ENCODE measurements around the gene ASTL. TPM values are rescaled to one million over a fixed set of nuclear protein-coding genes. Genes with fewer than 3 reads are reported as not detected.
A peak's percentile ranks its signal among the peaks of the same experiment; 100 is the strongest.

ASTL gene
- polyA plus RNA-seq, 3 donors: 0.71 TPM; not detected in 2

GRCh38 chr2:96157649-96158553 lies 19.6 kb upstream of the ASTL start:
- peak overlapping the region; percentile 57 to 76 for H3K27ac ChIP-seq (ENCODE audit: low read depth in 1 of 2, low read length in 2 of 2)
- H3K79me2 ChIP-seq (ENCODE audit: insufficient read depth, low read length): no peaks in the 10 kb centered on the region
- H3K4me2 ChIP-seq (replicated peaks; ENCODE audit: extremely low read depth, low read length, poor library complexity, severe bottlenecking): peak overlapping the region; percentile 52
- no peaks in the 10 kb centered on the region for H3K9me3 ChIP-seq (replicated peaks in 1 of 2; ENCODE audit: control insufficient read depth in 1 of 2, insufficient read depth in 1 of 2, low read length in 2 of 2)
- H3K4me3 ChIP-seq (replicated peaks in 1 of 3; ENCODE audit: low read depth in 2 of 3, low read length in 3 of 3): peak overlapping the region in 2 of 3 experiments; percentile 8 to 31
- DNase-seq: peak; percentile 88 to 96 (median 91)
- intact Hi-C loops (cut with micrococcal nuclease): no loop called here
- TF ChIP-seq CTCF (IDR thresholded peaks at IDR 0.05): no peak
- H4K20me1 ChIP-seq (ENCODE audit: insufficient read depth, low read length): no peaks in the 10 kb centered on the region
- Mint-ChIP-seq H3K36me3 (no peaks in the 10 kb centered on the region), H3K9me3 (peaks cover 0 to 4% (median 0%) of the 10 kb centered on the region in 7 donors), H3K27ac (peak overlapping the region; percentile 57 to 91 (median 85)), H3K4me1 (peaks cover 27% of the 10 kb centered on the region), H3K4me3 (peak overlapping the region; percentile 61 to 86), H3K27me3 (ENCODE audit: low read depth in 3 of 3) (peaks cover 2 to 6% (median 3%) of the 10 kb centered on the region in 3 donors)
- no peaks in the 10 kb centered on the region for H3K36me3 ChIP-seq (replicated peaks in 1 of 2; ENCODE audit: control insufficient read depth in 1 of 2, insufficient read depth in 2 of 2, low read length in 2 of 2)
- H3K4me1 ChIP-seq (ENCODE audit: control insufficient read depth in 1 of 2, insufficient read depth in 2 of 2, low read length in 2 of 2): peaks cover 18 to 21% of the 10 kb centered on the region in 2 donors
- H3K27me3 ChIP-seq (ENCODE audit: control insufficient read depth in 2 of 2, insufficient read depth in 2 of 2, low read length in 2 of 2): no peaks in the 10 kb centered on the region
- H2AFZ ChIP-seq (ENCODE audit: insufficient read depth, low read depth, low read length, poor library complexity, severe bottlenecking): peak overlapping the region; percentile 66
- H3K9ac ChIP-seq (ENCODE audit: insufficient read depth, low read length, poor library complexity, severe bottlenecking): peak overlapping the region; percentile 56
- 17% methylated on average over 11 of the region's 19 CpGs for WGBS (ENCODE audit: insufficient coverage)

DNA sequence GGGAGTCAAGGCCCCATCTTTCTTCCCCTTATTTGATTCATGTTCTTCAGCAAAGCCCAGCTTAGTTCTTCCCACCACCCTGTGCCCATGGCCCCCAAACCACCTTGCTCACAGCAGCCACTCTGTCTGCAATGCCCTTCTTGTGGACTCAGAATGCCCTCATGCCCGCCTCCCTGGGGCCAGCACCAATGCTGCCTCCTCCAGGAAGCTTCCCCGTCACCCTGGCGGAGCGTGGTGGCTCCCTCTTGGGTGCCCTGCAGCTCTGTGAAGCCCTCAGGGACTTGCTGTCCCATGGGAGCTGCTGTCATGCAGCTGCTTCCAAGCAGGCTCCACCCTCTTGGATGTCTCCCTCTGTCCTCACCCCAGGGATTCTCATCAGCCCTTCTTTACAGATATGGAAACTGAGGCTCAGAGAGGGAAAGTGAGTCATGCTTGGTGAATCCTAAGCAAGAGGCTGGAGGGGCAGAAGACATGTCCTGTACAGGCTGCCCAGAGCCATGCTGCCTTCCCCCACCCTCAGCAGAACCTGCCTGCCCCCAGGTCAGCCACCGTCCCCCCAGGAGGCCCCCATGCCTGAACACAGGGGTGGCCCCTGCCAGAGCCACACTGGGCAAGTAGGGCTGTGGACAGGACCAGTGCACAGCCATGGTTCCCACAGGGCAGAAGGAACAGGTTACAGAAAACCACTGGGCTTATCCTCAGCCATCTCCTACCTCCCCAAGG lies 18.8 kb upstream of the ASTL start:
- Histone ChIP-seq H3K9ac (ENCODE audit: insufficient read depth, low read length, poor library complexity, severe bottlenecking) (peak overlapping the region; percentile 56), H3K79me2 (ENCODE audit: insufficient read depth, low read length) (no peaks in the 10 kb centered on the region), H3K4me3 (replicated peaks in 1 of 3; ENCODE audit: low read depth in 2 of 3, low read length in 3 of 3) (no peak overlapping the region), H3K9me3 (replicated peaks in 1 of 2; ENCODE audit: control insufficient read depth in 1 of 2, insufficient read depth in 1 of 2, low read length in 2 of 2) (no peaks in the 10 kb centered on the region), H3K4me2 (replicated peaks; ENCODE audit: extremely low read depth, low read length, poor library complexity, severe bottlenecking) (no peak overlapping the region), H3K36me3 (replicated peaks in 1 of 2; ENCODE audit: control insufficient read depth in 1 of 2, insufficient read depth in 2 of 2, low read length in 2 of 2) (no peaks in the 10 kb centered on the region), H3K27me3 (ENCODE audit: control insufficient read depth in 2 of 2, insufficient read depth in 2 of 2, low read length in 2 of 2) (no peaks in the 10 kb centered on the region), H3K27ac (ENCODE audit: low read depth in 1 of 2, low read length in 2 of 2) (peak overlapping the region; percentile 57 to 76), H4K20me1 (ENCODE audit: insufficient read depth, low read length) (no peaks in the 10 kb centered on the region), H2AFZ (ENCODE audit: insufficient read depth, low read depth, low read length, poor library complexity, severe bottlenecking) (no peak overlapping the region), H3K4me1 (ENCODE audit: control insufficient read depth in 1 of 2, insufficient read depth in 2 of 2, low read length in 2 of 2) (peaks cover 18 to 21% of the 10 kb centered on the region in 2 donors)
- H3K27ac Mint-ChIP-seq: peak overlapping the region; percentile 57 to 88 (median 85)
- peak in 1 of 3 donors; percentile 52 for DNase-seq
- H3K9me3 Mint-ChIP-seq: peaks cover 0 to 4% (median 0%) of the 10 kb centered on the region in 7 donors
- H3K4me1 Mint-ChIP-seq: peaks cover 29% of the 10 kb centered on the region
- no peaks in the 10 kb centered on the region for H3K36me3 Mint-ChIP-seq
- 92% methylated on average over 4 of the region's 5 CpGs for WGBS (ENCODE audit: insufficient coverage)
- TF ChIP-seq CTCF (IDR thresholded peaks at IDR 0.05): no peak
- H3K27me3 Mint-ChIP-seq (ENCODE audit: low read depth in 3 of 3): peaks cover 2 to 6% (median 3%) of the 10 kb centered on the region in 3 donors
- H3K4me3 Mint-ChIP-seq: no peak overlapping the region
- intact Hi-C loops (cut with micrococcal nuclease): no loop called here
